Neuron (in vitro differentiated cells): Measurements from ENCODE around the gene NAT14.
"Not testable (repeated sequence)": the region's sequence is repeated elsewhere in the genome, so short reads cannot be mapped to it uniquely, and the experiment has no call there.

Experiments
- H2AFZ ChIP-seq: one replicate; pipeline ENCODE4 v1.6.1; 2013; ENCODE audit warnings: low read depth, mild to moderate bottlenecking, inconsistent platforms, low read length, moderate library complexity
- H3K27me3 ChIP-seq: one replicate; pipeline ENCODE4 v1.6.1; 2013; ENCODE audit warnings: low read length; ENCODE audit not compliant: insufficient read depth
- H3K36me3 ChIP-seq: one replicate; pipeline ENCODE4 v1.6.1; 2013; ENCODE audit warnings: low read length; ENCODE audit not compliant: insufficient read depth
- H3K4me1 ChIP-seq: one replicate; pipeline ENCODE4 v1.6.1; 2013; ENCODE audit warnings: low read length; ENCODE audit not compliant: insufficient read depth
- H3K4me3 ChIP-seq: 2 replicates; pipeline ENCODE4 v1.5.1; 2013; ENCODE audit warnings: mild to moderate bottlenecking, low read length, moderate library complexity
- H3K9me3 ChIP-seq: one replicate; pipeline ENCODE4 v1.6.1; 2013; ENCODE audit warnings: low read length

Gene NAT14

DNA sequence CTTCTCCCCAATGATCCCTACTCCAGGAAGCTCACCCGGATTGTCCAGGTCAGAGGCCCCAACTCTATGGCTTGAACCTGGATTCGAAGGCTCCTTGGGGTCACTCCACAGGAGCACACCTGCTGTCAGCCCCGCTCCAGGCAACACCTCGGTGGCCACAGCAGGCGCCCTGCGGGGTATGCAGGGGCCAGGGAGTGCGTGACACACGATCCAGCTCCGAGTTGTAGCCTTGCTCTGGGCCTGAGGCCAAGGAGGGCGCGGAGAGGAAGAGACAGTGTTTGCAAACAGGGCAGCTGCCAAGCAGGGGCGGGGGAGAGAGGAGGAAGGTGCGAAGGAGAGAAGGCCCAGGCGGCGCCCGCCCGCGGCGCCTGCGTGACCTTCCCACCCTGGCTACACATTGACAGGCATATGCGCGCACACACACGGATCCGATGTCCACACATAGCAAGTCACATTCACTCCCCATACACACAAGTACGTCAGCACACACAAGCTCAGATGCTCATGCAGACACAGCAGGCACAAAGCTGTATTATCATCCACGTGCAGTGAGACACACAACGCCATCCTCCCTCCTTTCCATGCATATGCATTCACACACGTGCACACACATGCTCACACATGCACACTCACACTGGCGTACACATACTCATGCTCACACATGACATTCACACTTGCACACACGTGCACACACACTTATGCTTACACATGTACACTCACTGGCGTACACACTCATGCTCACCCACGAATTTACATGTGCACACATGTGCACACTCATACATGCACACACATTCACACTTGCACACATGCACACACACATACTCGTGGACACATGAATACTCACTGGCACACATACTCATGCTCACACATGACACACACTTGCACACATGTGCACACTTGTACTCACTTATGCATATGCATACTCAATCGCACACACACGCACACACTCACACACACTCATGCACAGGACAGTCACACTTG lies 41.5 kb downstream of the NAT14 start:
- no peaks in the 10 kb centered on the region for H3K9me3 ChIP-seq
- H2AFZ ChIP-seq: no peak overlapping the region
- no peaks in the 10 kb centered on the region for H3K36me3 ChIP-seq
- no peak overlapping the region for H3K4me3 ChIP-seq
- peaks cover 4% of the 10 kb centered on the region for H3K4me1 ChIP-seq
- H3K27me3 ChIP-seq: no peaks in the 10 kb centered on the region

DNA sequence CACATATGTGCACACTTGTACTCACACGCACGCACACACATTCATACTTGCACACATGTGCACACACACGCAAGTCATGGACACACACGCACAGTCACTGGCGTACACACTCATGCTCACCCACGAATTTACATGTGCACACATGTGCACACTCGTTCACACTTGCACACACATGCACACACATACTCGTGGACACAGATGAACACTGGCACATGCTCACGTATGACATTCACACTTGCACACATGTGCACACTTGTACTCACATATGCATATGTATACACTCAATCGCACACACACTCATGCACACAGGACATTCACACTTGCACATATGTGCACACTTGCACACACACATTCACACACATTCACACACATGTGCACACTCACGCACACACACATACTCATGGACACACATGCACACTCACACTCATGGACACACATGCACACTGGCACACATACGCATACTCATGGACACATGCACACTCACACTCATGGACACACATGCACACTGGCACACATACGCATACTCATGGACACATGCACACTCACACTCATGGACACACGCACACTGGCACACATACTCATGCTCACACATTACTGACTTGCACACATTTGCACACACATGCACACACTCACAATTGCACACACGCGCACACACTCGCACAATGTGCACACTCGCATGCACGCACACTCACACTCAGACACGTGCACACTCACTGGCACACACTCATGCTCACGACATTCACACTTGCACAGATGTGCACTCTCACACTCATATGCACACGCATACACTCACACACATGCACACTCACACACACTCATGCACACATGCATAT lies 42.4 kb downstream of the NAT14 start:
- no peaks in the 10 kb centered on the region for H3K27me3 ChIP-seq
- H2AFZ ChIP-seq: no peak overlapping the region
- H3K4me1 ChIP-seq: peaks cover 4% of the 10 kb centered on the region
- no peaks in the 10 kb centered on the region for H3K9me3 ChIP-seq
- no peak overlapping the region for H3K4me3 ChIP-seq
- H3K36me3 ChIP-seq: no peaks in the 10 kb centered on the region

DNA sequence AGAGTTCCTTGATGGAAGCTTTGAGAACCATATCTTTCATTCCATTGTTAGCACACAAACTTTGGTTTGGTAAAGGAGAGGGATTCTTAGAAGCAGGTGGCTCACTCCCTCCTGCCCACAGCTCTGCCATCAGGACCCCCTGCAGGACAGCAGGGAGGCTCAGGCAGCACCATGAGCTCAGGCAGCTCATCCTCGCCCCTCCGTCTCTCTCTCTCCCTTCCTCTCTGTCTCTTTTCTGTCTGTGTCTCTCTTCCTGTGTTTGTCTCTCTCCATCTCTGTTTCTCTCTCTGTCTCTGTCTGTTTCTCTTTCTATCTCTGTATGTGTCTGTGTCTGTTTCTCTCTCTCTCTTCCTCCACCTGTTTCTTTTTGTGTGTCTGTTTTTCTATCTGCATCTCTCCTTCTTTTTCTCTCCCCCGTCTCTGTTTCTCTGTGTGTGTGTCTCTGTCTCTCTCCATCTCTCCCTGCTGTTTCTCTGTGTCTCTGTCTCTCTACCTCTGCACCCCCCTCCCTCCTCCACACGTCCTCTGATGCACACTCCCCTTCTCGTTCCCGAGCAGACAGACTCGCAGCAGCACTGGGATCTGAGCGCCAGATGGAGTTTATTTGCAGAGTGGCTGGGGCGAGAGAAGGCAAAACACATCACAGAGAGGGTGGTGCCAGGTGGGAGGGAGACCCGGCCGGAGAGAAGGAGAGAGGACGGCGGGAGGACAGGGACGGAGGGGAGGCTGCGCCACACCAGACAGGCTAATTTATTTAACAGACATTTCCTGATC lies 43.2 kb downstream of the NAT14 start:
- no peaks in the 10 kb centered on the region for H3K27me3 ChIP-seq
- no peak overlapping the region for H2AFZ ChIP-seq
- H3K9me3 ChIP-seq: no peaks in the 10 kb centered on the region
- H3K4me3 ChIP-seq: no peak overlapping the region
- H3K4me1 ChIP-seq: peaks cover 4% of the 10 kb centered on the region
- H3K36me3 ChIP-seq: no peaks in the 10 kb centered on the region

DNA sequence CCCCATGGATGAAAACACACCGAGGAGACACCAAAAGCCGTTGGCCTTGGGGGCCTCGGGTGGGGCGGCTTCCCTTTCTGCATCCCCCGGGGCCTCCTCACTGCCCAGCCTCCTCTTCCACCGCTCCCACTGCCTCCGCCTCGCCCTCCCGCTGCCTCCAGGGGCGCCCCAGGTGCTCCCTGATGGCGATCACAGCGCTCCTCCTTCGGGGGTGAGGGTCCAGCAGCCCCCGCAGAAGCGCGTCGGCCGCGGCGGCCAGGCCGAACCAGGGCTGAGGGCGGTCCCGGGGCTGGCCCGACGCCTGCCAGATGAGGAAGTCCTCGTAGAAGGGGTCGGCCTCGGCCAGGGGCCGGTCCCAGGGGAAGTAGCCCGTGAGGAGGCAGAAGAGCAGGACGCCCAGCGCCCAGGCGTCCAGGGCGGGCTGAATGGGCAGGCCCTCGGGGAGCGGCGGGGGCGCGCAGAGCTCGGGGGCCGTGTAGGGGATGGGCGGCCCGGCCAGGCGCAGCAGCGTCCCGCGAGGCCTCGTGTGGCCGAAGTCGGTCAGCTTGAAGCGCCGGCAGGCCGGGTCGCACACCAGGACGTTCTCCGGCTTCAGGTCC lies 44.7 kb downstream of the NAT14 start:
- no peak overlapping the region for H3K4me3 ChIP-seq
- peaks cover 4% of the 10 kb centered on the region for H3K4me1 ChIP-seq
- H3K36me3 ChIP-seq: no peaks in the 10 kb centered on the region
- no peaks in the 10 kb centered on the region for H3K27me3 ChIP-seq
- no peaks in the 10 kb centered on the region for H3K9me3 ChIP-seq
- H2AFZ ChIP-seq: no peak overlapping the region

DNA sequence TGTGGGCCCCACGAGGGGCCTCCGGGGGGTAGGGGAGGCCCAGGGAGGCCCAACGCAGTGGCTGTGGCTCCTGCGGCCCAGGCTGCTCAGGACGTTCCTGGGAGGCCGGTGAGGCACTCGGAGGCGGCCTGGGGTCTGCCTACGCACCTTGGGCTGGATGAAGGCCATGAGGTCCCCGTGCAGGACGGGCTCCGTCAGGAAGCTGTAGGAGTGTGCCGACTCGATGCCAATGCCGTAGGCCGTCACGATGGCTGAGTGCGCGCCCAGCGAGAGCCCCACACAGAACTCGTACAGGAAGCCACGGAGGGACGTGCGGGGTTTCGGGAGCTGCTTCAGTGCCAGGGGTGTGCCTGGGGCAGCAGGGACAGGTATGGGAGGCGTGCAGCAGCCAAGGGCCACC lies 46.0 kb downstream of the NAT14 start:
- H3K4me1 ChIP-seq: peaks cover 4% of the 10 kb centered on the region
- H3K9me3 ChIP-seq: no peaks in the 10 kb centered on the region
- no peak overlapping the region for H2AFZ ChIP-seq
- no peaks in the 10 kb centered on the region for H3K27me3 ChIP-seq
- H3K36me3 ChIP-seq: no peaks in the 10 kb centered on the region
- H3K4me3 ChIP-seq: no peak overlapping the region

DNA sequence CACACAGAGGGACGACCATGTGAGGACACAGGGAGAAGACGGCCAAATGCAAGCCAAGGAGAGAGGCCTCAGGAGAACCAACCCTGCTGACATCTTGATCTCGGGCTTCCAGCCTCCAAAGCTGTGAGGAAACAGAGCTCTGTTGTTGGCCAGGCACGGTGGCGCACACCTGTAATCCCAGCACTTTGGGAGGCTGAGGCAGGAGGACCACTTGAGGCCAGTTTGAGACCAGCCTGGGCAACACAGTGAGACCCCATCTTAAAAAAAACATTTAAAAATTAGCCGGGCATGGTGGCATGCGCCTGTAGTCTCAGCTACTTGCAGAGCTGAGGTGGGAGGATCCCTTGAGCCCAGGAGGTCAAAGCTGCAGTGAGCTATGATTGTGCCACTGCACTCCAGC lies 49.3 kb downstream of the NAT14 start:
- not testable (repeated sequence) for H3K36me3 ChIP-seq, H3K4me1 ChIP-seq, H3K4me3 ChIP-seq, H2AFZ ChIP-seq, H3K9me3 ChIP-seq, H3K27me3 ChIP-seq

DNA sequence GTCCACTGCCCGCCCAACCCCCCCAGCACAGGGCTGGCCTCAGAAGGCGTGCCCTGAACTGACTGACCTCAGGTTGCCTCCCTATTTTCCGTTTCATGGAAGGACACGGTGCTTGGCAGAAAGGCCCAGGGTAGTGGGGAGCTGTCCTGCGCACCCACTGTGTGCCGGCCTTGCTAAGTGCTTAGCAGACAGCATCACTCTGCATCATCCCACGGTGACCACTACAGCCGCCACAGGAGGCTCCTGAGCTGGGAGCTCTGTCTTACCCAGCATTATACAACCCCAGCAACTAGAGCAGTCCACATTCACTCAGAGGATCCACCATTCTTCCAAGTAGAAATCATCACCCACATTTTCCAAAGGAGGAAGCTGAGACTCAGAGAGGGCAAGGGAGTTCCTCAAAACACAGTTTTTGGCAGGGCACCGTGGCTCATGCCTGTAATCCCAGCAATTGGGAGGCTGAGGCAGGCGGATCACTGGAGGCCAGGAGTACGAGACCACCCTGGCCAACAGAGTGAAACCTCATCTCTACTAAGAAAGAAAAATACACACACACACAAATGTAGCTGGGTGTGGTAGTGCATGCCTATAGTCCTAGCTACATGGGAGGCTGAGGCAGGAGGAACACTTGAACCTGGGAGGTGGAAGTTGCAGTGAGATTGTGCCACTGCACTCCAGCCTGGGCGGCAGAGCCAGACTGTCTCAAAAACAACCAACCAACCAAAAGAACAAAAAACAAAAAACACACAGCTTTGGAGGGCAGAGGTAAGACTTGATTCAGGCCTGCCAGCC lies 50.4 kb downstream of the NAT14 start:
- Histone ChIP-seq H3K4me1 (no peaks in the 10 kb centered on the region), H3K27me3 (no peaks in the 10 kb centered on the region), H2AFZ (no peak overlapping the region), H3K9me3 (no peaks in the 10 kb centered on the region), H3K4me3 (no peak overlapping the region), H3K36me3 (no peaks in the 10 kb centered on the region)

DNA sequence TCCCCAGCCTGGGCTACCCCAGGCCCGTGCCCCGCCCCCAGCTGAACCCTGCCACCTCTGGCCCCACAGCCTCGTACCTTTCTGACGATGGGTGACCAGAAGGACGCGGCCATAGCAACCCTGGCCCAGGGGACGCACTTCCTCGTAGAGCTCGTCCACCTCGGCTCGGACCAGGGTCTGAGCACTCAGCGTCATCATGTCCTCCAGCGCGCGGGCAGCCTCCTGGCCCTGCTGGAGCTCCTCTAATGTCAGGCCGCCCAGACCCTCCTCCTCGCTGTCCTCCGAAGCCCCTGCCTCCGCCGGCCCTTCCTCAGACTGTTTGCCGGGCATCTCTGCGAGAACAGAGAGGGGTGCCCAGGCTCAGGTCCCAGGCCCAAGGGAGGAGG lies 51.0 kb downstream of the NAT14 start:
- H3K27me3 ChIP-seq: no peaks in the 10 kb centered on the region
- H3K4me3 ChIP-seq: no peak overlapping the region
- H3K36me3 ChIP-seq: no peaks in the 10 kb centered on the region
- H3K9me3 ChIP-seq: no peaks in the 10 kb centered on the region
- H2AFZ ChIP-seq: no peak overlapping the region
- no peaks in the 10 kb centered on the region for H3K4me1 ChIP-seq

DNA sequence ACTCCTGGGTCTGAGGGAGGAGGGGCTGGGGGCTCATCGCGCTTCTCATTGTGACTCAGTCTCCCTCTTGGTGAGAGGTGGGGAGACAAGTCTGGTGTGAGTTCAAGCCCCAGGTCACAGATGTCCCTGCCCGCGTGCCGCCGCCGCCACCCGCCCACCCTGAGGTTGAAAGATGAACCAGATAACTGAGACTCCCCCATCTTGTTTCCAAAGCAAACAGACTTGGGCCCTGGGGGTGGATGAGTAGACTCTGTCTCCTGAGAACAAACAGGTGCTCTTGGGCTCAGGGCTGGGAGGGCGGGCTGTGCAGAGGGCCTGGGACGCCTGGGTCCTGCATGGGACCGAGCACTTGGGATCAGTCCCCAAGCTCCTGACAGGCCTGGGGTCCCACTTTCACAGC lies 51.4 kb downstream of the NAT14 start:
- Histone ChIP-seq H3K27me3 (no peaks in the 10 kb centered on the region), H2AFZ (no peak overlapping the region), H3K4me3 (no peak overlapping the region), H3K36me3 (no peaks in the 10 kb centered on the region), H3K9me3 (no peaks in the 10 kb centered on the region), H3K4me1 (no peaks in the 10 kb centered on the region)
